GM12873 (cell line): ENCODE measurements around the gene LNPEP.

Experiments used
- CTCF ChIP-seq: IDR thresholded peaks from 2 replicates; pipeline ENCODE4 v1.5.1; 2012; ENCODE audit warnings: low read depth, mild to moderate bottlenecking, moderate library complexity, low read length, control low read depth; ENCODE audit not compliant: insufficient read depth; ENCODE audit errors: missing control alignments

Gene LNPEP

GRCh38 chr5:96935559-96936430 lies at the start of gene LNPEP:
LNPEP (plus strand) TSS chr5:96936080; CDS start chr5:96936156, 76 bp downstream.
- TF ChIP-seq CTCF: no peak

- no peak for TF ChIP-seq CTCF
These were observed 42.5 kb upstream of the LNPEP start for GRCh38 chr5:96893342-96893741.

- no peak for TF ChIP-seq CTCF
These were observed 39.6 kb upstream of the LNPEP start for GRCh38 chr5:96896276-96896675.

GRCh38 chr5:96896806-96897205 lies 39.1 kb upstream of the LNPEP start:
- TF ChIP-seq CTCF: no peak

GRCh38 chr5:96901384-96901783 lies 34.5 kb upstream of the LNPEP start:
- peak; percentile 22 for TF ChIP-seq CTCF

GRCh38 chr5:96901841-96902240 lies 34.0 kb upstream of the LNPEP start:
- TF ChIP-seq CTCF: no peak

GRCh38 chr5:96902876-96903275 lies 33.0 kb upstream of the LNPEP start:
- no peak for TF ChIP-seq CTCF
